ENCODE data around the gene FAM174C.
A peak's percentile ranks its signal among the peaks of the same experiment; 100 is the strongest.

FAM174C gene

DNA sequence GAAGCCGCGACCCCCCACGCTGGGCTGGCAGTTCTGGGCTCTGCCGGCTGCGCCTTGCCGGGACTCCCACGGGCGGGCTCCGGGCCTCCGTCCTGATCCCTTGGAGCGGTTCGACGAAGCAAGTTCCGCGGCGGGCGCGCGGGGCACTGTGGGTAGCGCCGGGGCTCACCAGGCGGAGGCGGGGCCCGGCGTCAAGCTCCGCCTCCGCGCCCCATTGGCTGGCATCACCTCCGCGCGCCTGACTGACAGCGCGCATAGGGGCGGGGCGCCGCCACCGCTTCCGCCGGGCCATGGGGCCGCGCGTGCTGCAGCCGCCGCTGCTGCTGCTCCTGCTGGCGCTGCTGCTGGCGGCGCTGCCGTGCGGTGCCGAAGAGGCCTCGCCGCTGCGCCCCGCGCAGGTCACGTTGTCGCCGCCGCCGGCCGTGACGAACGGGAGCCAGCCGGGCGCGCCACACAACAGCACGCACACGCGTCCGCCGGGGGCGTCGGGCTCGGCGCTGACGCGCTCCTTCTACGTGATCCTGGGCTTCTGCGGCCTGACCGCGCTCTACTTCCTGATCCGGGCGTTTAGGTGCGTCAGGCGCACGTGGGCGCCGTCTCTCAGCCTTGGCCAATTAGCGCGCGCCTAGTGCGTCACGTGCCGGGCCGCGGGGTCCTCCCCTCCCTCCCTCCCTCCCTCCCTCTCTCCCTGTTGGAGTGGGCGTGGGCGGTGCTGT, at the start of gene FAM174C:
Gene FAM174C (plus strand): TSS at position 271 of the 716 bp plus-strand sequence. CDS start 20 bp downstream, at position 291.
- peak; percentile 96 for DNase-seq (ENCODE audit: low spot score)

- no peak for DNase-seq (ENCODE audit: low spot score)
Measured at GRCh38 chr19:1226227-1226518, 49.2 kb upstream of the FAM174C start.

DNA sequence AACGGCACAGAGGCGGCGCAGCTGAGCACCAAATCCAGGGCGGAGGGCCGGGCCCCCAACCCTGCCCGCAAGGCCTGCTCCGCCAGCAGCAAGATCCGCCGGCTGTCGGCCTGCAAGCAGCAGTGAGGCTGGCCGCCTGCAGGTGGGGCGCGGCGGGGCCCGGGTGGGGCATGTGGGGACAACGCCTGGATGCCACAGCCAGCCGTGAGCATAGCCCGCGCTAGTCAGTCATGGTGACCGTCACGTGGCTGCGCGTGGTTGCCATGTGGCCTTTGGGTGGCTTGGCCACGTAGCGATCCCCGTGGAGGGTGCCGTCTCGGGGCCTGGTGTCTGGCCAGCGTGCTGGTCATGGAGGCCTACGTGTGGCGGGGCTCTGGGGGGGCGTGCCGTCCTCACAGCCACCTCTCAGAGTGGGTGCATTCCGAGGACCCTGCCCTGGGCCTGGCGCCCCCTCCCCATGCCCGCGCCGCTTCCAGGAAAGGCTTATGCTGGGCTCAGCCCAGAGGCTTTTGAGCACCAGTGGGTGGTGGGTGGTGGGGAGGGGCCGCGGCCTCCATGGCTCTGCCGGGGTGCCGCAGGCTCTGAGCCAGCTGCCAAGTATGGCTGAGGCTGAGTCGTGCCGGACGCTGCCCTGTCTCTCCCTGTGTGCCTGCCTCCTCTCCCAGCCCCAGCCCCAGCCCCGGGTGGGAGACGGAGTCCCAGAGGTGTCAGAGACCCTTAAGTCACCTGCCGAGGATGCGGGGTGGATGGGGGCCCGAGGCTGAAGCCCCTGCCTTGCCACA, 48.6 kb upstream of the FAM174C start:
- no peak for DNase-seq (ENCODE audit: low spot score)

DNA sequence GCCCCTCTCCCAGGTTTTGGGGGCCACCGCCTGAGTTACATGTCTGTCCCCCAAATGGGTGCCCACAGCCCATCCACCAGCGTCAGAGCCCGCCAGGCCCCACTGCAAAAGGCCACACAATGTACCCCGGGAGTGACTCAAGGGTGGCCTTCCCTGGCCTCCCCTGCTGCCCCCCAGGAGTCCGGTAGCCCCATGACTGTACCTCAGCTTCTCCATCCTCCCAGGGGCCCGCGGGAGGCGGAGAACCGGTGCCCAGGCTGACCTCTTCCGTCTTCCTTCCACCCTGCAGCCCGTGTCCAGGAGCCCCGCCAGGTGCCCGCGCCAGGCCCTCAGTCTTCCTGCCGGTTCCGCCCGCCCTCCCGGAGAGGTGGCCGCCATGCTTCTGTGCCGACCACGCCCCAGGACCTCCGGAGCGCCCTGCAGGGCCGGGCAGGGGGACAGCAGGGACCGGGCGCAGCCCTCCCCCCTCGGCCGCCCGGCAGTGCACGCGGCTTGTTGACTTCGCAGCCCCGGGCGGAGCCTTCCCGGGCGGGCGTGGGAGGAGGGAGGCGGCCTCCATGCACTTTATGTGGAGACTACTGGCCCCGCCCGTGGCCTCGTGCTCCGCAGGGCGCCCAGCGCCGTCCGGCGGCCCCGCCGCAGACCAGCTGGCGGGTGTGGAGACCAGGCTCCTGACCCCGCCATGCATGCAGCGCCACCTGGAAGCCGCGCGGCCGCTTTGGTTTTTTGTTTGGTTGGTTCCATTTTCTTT, 47.9 kb upstream of the FAM174C start:
- no peak for DNase-seq (ENCODE audit: low spot score)

DNA sequence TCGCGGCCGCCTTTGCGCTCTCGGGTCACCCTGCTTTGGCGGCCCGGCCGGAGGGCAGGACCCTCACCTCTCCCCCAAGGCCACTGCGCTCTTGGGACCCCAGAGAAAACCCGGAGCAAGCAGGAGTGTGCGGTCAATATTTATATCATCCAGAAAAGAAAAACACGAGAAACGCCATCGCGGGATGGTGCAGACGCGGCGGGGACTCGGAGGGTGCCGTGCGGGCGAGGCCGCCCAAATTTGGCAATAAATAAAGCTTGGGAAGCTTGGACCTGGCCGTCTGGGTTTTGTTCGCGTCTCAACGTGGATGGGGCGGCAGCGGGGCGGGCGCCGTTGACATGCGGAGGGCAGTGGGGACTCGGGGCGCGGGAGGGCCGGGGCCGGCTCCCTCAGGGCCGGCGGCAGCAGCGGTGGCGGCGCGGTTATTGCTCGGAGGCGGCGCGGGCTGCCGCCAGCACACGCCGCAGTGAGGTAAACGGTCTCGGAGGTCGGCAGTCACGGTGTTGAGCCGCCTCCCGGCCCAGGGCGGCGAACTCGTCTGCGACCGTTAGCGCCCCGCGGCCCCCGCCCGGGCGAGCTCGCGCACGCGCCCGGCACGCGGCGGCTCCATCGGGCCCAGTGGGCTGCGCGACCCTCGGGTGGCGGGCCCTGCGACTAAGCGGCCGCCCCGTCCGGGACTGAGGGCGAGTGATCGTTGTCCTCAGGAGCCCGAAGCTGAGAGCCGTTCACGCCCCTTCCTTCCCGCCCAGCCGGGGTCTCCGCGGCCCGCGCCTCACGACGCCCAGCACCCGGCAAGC, 47.0 kb upstream of the FAM174C start:
- no peak for DNase-seq (ENCODE audit: low spot score)

- no peak for DNase-seq (ENCODE audit: low spot score)
Measured at GRCh38 chr19:1229056-1229923, 46.0 kb upstream of the FAM174C start.

GRCh38 chr19:1229924-1230782, 45.2 kb upstream of the FAM174C start:
- DNase-seq (ENCODE audit: low spot score) = no peak

DNA sequence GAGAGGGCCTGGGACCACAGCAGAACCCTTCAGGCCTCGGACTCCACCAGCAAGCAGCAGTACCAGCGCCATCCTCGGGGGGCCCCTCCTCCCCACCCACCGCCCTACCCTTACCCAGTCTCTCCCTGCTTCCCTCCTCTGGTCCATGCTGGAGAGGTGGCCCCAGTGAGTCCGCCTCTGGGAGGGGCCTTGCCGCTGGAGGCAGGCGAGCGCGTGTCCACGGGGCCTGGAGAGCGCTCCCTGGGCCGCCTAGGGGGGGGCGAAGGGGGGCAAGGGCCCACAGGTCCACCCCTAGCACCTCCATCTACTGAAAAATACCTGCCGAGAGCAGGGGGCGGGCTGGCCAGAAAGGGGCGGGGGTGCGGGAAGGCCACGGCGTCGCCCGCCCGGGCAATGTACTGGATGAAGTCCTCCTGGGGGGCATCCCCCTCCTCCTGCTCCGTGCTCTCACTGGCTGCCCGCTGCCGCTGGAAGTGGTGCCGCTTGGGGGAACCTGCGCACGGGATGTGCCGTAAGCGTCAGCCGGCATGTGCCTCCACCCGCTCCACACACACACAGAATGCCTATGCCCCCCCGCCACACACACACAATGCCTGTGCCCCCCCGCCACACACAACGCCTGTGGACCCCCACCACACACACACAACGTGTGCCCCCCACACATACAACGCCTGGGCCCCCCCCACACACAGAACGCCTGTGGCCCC, 44.4 kb upstream of the FAM174C start:
- no peak for DNase-seq (ENCODE audit: low spot score)

- no peak for DNase-seq (ENCODE audit: low spot score)
Measured at GRCh38 chr19:1231729-1232637, 43.3 kb upstream of the FAM174C start.

DNA sequence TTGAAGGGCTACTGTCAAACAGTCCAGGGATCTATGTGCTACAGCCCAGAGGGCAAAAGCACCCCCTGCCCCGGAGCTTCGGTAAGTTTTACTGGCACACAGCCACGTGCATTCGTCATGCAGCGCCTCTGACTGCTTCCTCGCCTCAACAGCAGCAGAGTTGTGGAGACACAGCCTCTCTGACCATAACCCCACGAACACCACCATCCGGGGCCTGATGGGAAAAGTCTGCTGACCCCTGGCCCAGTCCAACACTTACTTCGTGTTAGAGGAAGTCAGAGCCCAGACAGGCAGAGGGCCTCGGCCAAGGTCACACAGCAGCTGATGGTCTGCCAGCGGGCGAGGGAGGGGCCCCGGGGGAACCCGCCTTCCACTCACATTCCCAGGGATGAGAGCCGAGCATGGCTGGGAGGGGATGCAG, 42.7 kb upstream of the FAM174C start:
- DNase-seq (ENCODE audit: low spot score) = no peak

DNA sequence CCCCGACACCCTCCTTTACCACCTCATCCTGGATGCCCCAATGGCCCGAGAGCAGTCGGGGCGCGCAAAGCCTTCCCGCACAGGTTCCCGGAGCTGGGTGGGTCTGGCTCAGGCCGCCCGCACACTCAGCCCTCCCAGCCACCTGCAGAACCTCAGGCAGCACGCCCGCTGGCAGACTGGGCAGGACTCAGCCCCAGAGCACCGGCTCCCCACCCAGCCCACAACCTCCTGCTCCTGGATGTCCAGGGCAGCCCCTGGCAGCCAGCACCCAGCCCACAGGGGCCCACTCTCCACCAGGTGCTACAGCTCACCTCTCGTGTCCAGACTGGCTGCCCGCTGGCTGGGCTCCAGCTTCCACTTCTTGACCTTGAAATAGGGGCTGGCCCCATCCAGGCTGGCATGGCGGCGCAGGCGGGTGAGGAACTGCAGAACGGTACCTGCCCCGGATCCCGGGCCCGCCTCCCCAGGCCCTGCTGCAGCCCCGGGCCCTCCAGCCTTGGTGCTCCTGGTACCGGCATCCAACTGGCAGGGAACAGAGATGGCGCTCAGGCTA, 42.1 kb upstream of the FAM174C start:
- no peak for DNase-seq (ENCODE audit: low spot score)

- DNase-seq (ENCODE audit: low spot score) = no peak
Measured at GRCh38 chr19:1234051-1234954, 41.0 kb upstream of the FAM174C start.

DNA sequence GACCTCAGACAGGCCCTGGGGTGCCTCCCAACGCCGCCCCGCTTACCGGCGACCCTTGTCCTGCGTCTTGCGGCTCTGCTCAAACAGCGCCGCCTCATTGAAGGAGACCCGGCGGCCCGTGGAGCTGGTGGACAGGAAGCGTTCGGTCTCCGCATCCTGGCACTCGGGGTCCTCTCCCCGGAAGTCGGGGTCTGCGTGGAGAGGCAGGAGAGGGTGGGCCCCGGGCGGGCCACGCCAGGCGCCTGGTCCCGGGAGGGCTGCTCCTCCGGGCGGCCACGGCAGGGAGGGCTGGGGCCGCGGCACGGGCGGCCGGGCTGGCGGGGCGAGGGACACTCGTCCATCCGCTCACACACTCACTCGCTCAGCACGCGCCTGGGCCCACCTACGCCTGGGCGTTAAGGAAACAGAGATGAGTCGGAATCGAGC, 40.4 kb upstream of the FAM174C start:
- DNase-seq (ENCODE audit: low spot score) = no peak

DNA sequence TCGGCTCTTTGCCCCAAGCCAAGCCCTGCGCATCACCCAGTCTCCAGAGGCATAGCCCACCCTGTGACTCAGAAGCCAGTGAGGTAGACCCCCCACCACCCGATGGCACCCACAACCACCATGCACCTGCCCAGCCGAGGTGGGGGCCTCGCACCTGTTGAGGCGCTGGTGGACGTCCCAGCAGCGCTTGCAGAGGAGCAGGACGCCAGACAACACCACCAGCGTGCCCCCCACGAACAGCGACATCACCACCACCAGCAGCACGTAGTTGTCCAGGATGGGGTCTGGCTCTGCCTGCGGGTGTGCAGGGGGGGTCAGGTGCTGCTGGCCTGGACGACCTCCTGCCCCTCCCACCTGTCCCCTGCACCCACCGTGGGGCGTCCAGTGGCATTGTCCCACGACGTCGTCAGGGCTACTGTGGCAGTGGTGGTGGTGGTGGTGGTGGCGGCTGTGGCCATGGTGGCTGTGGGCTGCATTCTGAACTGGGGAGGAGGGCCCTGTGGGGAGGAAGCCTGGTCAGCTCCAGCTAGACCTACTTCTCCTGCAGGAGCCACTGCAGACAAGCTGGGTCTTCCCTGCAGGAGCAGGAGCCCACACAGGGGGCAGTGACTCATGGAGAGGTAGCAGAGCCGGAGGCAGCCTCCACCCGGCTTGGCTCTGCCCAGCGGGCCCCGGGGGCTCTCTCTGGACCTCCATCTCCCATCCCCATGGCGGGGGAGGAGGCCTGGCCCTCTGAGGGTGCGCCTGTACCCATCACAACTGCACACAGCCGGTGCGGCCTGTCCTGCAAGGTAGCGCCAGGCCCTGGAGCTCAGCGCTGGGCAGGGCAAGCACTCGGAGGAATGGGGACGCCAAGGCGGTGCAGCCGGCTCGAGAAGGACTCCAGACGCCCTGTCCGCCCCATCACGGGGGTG, 39.4 kb upstream of the FAM174C start:
- DNase-seq (ENCODE audit: low spot score) = no peak

DNA sequence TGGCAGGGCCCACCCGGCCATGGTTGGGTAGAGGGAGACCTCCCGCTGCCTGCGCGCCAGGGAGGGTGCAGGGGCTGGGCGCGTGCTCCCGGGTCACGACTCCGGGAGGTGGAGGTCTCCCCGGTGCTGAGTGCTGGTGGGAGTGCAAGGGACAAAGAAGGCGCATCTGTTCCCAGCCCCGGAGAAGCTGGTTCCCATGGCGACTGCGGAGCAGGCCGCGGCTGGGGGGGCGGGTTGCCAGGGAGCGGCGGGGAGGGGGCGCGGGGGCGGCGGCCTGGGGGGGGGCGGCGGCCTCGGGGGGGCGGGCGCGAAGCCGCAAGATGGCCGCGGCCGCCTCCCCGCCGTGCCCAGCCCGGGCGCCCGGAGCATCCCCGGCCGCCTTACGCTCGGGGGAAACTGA, 38.8 kb upstream of the FAM174C start:
- DNase-seq (ENCODE audit: low spot score) = no peak
